Endometrial microvascular endothelial cells (primary cell): ENCODE results near the gene ATP9A. TPM values are rescaled to one million over a fixed set of nuclear protein-coding genes. Genes with fewer than 3 reads are reported as not detected.

Experiments
- in situ Hi-C: cut with HindIII; loops from 2 replicates; pipeline ENCODE4 v1.10.0; 2017; ENCODE audit warnings: low sequenced_read_pairs, low pct_unique_long_range_greater_than_20kb; ENCODE audit errors: inconsistent ontology term
- total RNA-seq: library from RNA; depleted of rRNA; stranded (reverse); fragments of >200 nt; gene quantifications from one replicate; pipeline ENCODE4 v1.2.3, GENCODE V29; 2015; ENCODE audit errors: inconsistent ontology term

Gene ATP9A
- total RNA-seq, 1 donor from 2014 or later: 29.7 TPM

DNA sequence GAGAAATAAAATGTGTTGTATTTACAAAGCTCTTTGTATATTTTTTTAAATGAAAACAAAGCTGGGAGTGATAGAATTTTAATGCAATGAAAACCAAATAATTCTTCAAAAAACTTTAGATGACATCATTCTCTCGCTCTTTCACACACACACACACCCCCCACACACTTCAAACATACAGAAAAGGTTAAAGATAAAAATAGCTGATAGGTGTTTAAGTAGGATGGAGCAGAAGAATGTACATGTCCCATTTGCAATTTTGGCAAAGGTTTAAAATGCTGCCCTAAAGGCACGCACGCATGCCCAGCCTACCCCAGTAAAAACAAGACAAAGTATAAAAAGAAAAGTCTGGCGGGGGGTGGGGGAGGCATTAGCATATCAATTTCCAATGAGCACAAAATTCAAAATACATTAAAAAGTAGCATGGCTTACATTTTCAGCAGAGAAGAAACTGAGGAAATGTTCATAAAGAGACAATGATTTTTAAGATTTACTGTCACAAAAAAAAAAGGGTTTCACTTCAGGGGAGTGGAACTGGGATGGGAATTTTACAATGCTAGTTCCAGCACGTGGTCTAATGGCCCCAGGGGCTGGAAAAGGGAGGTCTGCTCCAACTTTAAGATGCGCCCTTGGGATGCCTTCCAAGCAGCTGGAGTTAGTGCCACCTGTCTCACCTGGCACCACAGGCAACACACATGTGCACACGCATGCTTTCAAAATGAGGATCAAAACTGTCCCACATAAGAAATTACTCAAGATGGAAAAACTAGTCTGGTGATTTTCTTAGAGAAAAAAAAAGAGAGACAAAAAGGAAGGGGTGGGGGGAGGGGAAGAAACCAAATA lies 170.6 kb downstream of the ATP9A start:
- in situ Hi-C loops: loop anchor here (5.0 kb wide), 1 partner anchor 205 kb away; no protein-coding TSS in a partner anchor

GRCh38 chr20:51596668-51597388 lies 171.4 kb downstream of the ATP9A start:
- in situ Hi-C loops: loop anchor here (5.0 kb wide), 1 partner anchor 205 kb away; no protein-coding TSS in a partner anchor

DNA sequence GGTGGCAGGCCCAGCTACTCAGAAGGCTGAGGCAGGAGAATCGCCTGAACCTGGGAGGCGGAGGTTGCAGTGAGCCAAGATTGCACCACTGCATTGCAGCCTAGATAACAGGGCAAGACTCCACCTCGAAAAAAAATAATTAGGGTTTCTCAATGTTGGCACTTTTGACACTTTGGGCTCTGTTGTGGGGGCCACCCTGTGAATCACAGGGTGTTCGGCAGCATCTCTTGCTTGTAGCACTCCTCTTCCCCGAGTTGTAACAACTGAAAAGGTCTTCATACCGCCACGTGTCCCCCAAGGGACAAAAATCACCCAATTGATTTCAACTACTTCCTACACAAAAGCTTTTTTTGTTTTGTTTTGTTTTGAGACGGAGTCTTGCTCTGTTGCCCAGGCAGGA lies 172.4 kb downstream of the ATP9A start:
- in situ Hi-C loops: loop anchor here (5.0 kb wide), 1 partner anchor 203 kb away; no protein-coding TSS in a partner anchor

DNA sequence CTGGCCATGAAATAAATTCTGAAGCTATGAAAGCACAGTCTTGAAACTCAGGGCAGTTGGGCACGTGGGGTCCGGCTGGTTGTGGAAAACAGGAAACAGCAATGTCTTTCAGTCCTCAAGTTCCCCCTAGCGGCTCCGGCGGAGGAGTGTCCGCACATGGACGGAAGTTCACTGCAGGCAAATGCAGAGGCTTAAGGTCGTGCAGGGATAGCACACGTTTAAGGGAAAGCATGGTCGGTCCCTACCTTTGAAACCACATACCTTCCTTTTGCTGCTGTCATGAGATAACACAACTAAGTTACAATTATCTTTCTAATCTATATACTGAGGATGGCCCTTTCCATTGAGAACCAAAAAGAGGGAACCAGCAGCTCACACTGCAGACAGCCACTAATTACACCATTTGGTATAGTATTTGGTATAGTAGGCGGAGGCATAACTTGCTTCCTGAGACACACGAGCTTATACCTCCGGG lies 173.1 kb downstream of the ATP9A start:
- in situ Hi-C loops: loop anchor here (5.0 kb wide), 1 partner anchor 203 kb away; no protein-coding TSS in a partner anchor

DNA sequence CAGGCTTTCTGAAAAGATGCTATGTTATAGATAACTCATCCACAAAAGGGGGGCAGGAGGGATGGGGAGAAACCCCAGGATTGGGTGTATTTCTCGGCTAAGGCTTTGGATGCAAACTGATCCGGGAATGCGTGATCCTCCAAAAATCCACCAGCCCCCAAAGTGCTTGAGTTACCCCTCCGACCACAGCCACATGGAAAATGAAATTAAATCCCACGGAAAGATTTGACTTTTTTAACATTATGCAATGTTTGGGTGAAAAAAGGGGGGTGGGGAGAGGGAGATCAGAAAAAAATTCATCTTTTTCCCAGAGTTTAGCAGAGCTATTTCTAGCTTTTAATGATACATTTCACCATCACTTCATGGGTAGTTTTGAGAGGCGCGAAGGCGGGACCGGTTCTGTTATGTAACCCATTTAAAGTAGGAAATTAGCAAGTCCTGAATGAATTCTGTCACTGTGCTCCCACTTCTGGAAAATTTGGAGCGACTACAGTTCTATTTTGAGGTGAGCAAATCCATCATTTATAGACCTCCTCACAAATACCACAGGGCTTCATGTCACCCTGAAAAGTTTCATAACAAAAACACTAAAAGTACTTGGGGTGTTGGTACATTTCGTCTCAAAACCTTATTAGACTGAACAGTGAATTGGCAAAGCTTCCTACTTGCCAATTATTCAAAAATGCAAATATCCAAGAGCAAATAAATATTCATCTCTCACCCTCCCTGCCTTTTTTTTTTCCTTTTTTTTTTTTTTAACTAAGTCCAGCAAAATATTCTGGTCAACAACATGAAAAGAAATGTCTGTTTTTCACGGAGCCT lies 173.7 kb downstream of the ATP9A start:
- in situ Hi-C loops: loop anchor here (5.0 kb wide), 1 partner anchor 202 kb away; no protein-coding TSS in a partner anchor

GRCh38 chr20:51593584-51593983 lies 174.6 kb downstream of the ATP9A start:
- in situ Hi-C loops: no loop called here

- in situ Hi-C loops: no loop called here
These were observed 175.6 kb downstream of the ATP9A start for GRCh38 chr20:51592564-51592963.

GRCh38 chr20:51591871-51592270 lies 176.3 kb downstream of the ATP9A start:
- in situ Hi-C loops: no loop called here

DNA sequence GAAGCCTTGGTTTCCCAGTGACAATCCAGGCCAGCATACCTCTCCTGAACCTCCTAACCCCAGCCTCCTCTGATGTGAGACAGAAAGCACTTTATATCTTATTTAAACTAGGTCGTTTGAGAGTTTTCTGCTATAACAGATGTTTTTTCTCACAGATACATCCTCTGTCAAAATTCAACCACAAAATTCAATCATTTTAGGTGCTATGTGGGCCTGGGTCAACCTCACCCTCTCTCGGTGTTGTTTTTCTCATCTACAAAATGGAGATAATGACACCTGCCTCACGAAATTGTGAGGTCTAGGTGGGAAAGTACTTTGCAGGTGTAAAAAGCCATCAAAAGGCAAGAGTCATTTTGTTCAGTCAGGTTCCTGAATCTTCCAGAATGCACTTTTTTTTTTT lies 179.4 kb downstream of the ATP9A start:
- in situ Hi-C loops: no loop called here

DNA sequence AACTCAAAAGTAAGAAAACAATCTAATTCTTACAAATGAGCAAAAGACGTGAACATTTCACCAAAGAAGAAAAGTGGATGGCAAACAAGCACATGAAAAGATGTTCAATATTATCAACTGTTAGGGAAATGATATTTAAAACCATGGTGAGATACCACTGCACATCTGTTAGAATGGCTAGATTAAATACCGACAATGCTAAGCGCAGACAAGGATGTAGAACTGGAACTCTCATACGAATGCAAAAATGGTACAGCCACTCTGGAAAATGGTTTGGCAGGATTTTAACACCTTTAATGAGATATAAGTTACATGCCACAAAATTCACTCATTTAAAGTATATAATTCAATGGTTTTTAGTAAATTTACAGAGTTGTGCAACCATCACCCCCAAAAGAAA lies 181.0 kb downstream of the ATP9A start:
- in situ Hi-C loops: no loop called here

- in situ Hi-C loops: no loop called here
These were observed 182.2 kb downstream of the ATP9A start for GRCh38 chr20:51586005-51586440.

GRCh38 chr20:51585148-51585547 lies 183.0 kb downstream of the ATP9A start:
- in situ Hi-C loops: no loop called here

GRCh38 chr20:51584737-51585136 lies 183.5 kb downstream of the ATP9A start:
- in situ Hi-C loops: no loop called here

DNA sequence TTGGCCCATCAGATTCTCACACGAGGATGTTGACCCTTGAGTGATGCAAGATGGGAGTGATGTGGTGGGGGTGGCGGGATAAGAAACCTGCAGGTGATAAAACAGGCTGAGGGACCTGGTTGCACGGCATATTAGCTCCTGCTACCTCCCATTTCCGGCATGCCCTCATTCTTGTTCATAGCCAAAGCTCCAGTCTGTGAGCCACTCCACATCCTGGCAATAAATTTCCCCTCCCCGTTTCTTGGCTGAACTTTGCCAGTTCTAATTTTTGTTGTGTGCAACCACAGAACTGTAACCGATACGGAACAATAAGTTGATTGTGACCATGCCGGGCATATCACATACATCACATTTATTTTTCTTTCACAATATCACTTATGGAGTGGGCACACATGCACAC lies 184.1 kb downstream of the ATP9A start:
- in situ Hi-C loops: no loop called here

DNA sequence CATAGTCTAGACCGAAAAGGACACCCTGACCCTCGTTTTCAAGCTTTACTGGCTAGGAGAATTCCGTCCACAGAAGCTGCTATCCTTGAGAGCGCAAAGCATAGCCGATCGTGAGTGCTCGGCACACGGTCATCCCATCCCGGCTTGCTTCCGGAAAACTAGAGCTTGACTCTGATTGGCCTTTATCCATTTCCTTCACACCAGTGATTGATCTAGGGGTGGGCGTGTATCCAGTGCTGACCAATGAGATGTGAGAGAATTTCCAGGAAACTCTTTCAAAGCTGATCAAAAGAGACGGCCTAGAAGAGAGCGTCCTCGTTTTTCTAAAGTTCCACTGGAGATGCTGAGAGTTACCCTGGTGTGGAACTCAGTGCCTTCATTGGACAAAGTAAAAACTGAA lies 184.7 kb downstream of the ATP9A start:
- in situ Hi-C loops: no loop called here

- in situ Hi-C loops: no loop called here
These were observed 185.1 kb downstream of the ATP9A start for GRCh38 chr20:51583073-51583472.

- in situ Hi-C loops: no loop called here
These were observed 186.6 kb downstream of the ATP9A start for GRCh38 chr20:51581571-51581970.

DNA sequence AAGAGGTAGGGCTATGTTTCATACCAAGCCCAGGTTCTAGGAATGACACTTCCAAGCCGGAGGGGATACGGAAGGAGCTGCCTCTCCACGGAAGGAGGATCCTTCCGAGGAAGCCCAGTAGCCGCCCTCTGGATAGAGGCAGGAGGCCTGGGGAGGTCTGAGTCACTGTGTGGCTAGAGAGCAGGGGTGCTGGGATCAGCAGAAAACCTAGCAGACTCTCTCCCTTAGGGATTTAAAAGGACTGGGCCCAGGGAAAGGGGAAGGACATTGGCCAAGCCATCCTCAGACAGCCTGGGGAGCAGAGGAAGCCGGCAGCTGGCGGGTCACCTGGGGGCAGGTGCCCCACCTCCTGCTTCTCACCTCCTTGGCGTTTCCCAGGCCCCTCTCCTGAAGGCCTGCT lies 189.1 kb downstream of the ATP9A start:
- in situ Hi-C loops: no loop called here

DNA sequence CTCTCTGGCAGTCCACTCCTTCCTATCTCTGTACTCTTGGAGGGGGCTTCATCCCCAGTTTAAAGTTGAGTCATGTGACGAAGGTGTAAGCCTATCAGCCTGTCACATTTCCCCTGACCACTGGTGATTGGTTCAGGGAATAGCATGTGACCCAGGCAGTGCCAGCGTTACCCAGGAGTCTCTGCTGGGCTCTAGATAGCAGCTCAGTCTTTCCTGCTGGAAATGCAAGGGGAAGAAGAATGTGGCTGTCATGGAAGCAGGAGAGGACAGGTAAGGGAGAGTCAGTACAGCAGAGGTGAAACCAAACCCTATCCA lies 190.1 kb downstream of the ATP9A start:
- in situ Hi-C loops: no loop called here
